Activated CD4-positive, alpha-beta T cell treated with anti-CD3 and anti-CD28 coated beads for 36 hours (primary cell): ENCODE measurements around the gene LRRC66. TPM values are rescaled to one million over a fixed set of nuclear protein-coding genes. Genes with fewer than 3 reads are reported as not detected.

Experiments
- ATAC-seq: fragments of 200-7000 bp; cut with Tn5 transposase; one replicate; pipeline ENCODE4 v1.10.0; 2021; ENCODE audit warnings: mild to moderate bottlenecking, moderate library complexity
- CTCF ChIA-PET: fragments of 350-600 bp; sonication (Branson Sonifier 250); formaldehyde crosslinking; loops from one replicate; lab custom pipeline; 2021; ENCODE audit warnings: antibody characterized with exemption; lab: Charles Lee
- POLR2A ChIA-PET: fragments of 350-600 bp; sonication (Branson Sonifier 250); formaldehyde crosslinking; loops from one replicate; lab custom pipeline; 2021; ENCODE audit warnings: antibody characterized with exemption, inconsistent platforms; lab: Charles Lee
- DNase-seq: peaks from one replicate; pipeline ENCODE4 v3.0.0-alpha.2; 2020
- H3K27ac Mint-ChIP-seq: one replicate; pipeline ENCODE4 v1.8.0; 2021; ENCODE audit warnings: mixed read lengths
- H3K27me3 Mint-ChIP-seq: one replicate; pipeline ENCODE4 v1.8.0; 2021; ENCODE audit warnings: mixed read lengths
- H3K36me3 Mint-ChIP-seq: one replicate; pipeline ENCODE4 v1.8.0; 2021; ENCODE audit warnings: low read depth, mixed read lengths
- H3K4me1 Mint-ChIP-seq: one replicate; pipeline ENCODE4 v1.8.0; 2021; ENCODE audit warnings: mixed read lengths
- H3K4me3 Mint-ChIP-seq: one replicate; pipeline ENCODE4 v1.8.0; 2021; ENCODE audit warnings: mild to moderate bottlenecking, moderate library complexity, mixed read lengths
- H3K9me3 Mint-ChIP-seq: one replicate; pipeline ENCODE4 v1.8.0; 2021; ENCODE audit warnings: low read depth, mixed read lengths
- intact Hi-C, 2 experiments: fragments of 100-400 bp; cut with DNase I in 1 of 2; cut with micrococcal nuclease in 1 of 2; formaldehyde crosslinking; loops; one replicate each; pipeline versions ENCODE4 v1.14.2 to v1.15.1; 2022 to 2024; cut with DNase I, micrococcal nuclease
- total RNA-seq, 2 experiments: library from RNA; stranded (reverse); gene quantifications; one replicate each; pipeline ENCODE4 v1.2.3, GENCODE V29; 2021

LRRC66 gene
- total RNA-seq, 2 experiments from 2014 or later = 0.14 to 0.16 TPM

DNA sequence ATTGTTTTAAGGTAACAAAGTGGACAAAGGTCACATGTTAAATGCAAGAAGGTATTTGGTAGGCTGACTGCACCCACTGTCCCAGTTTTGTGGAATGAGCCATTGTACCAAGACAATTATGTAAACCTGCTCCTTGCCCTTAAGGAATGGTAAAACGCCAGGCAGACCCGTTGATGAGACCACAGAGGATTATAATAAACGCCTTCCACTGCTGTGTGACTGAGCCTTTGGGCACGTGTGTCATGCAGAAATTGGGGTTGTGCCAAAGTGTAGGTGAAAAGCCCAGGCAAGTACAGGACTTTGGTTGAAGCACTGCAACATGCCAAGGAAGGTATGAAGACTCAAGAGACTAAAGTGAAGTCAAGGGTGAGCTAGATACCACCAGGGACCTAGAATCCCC lies 59.7 kb downstream of the LRRC66 start:
- Mint-ChIP-seq H3K27me3 (peaks cover 6% of the 10 kb centered on the region), H3K9me3 (peaks cover 4% of the 10 kb centered on the region), H3K36me3 (no peaks in the 10 kb centered on the region), H3K4me3 (no peak overlapping the region), H3K27ac (no peak overlapping the region), H3K4me1 (no peaks in the 10 kb centered on the region)
- DNase-seq (no peak), ATAC-seq (no peak)
- ChIA-PET CTCF (no interaction called here), POLR2A (no interaction called here)
- intact Hi-C loops = no loop called here

DNA sequence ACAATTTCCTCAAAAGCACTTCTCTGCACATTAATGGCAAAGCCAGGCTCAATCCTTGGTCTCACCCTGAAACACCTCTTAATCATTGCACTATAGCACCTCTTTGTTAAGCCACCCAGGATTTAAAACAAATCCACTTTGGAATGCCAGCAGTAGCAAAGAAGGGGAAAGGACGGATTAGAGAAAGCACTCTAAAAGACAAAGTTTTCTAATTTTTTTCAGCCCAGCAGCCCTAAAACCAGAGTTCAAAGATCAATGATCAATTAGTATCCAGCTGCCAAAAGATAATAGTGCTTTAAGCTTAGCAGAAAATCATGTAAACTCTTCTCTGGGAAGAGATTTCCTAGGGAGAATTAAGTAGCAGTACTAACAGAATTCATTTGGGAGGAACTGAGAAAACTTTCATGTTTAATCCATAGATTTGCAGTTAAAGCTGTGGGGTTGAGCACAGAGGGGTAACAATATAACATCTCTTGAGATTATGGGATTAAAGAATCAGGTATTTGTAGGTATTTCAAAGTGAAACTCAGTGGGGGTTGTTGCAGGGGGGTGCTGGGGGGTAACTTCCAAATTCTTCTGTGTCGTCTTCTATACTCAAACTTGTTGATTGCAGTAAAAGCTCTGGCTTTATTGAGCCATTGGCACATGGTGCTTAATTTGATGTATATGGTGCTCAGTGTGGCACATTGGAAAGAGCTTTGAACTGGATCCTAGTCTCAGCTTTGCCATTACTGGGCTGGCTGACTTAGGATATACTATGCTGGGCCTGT lies 61.8 kb downstream of the LRRC66 start:
- no peak overlapping the region for H3K27ac Mint-ChIP-seq
- POLR2A ChIA-PET = no interaction called here
- no peak overlapping the region for H3K4me3 Mint-ChIP-seq
- no peaks in the 10 kb centered on the region for H3K4me1 Mint-ChIP-seq
- intact Hi-C loops = no loop called here
- CTCF ChIA-PET = no interaction called here
- H3K36me3 Mint-ChIP-seq = no peaks in the 10 kb centered on the region
- H3K9me3 Mint-ChIP-seq = peaks cover 4% of the 10 kb centered on the region
- H3K27me3 Mint-ChIP-seq = peaks cover 6% of the 10 kb centered on the region
- DNase-seq = no peak
- ATAC-seq = no peak

Other genes with a start within 250 kb of the LRRC66 start
- 10 to 100 TPM; 31.2 to 41.2 TPM for gene DCUN1D4, start 177.2 kb downstream of the LRRC66 start, total RNA-seq
- gene SGCB, start 17.9 kb upstream of the LRRC66 start, total RNA-seq = 10 to 100 TPM; 12.0 to 14.1 TPM
- gene SPATA18, start 30.9 kb upstream of the LRRC66 start, total RNA-seq = under 1 TPM; 0.27 to 0.39 TPM